Kidney (tissue), 14 donors: ENCODE data around the gene FHOD3. TPM values are rescaled to one million over a fixed set of nuclear protein-coding genes. Genes with fewer than 3 reads are reported as not detected.

ENCODE experiments used
- DNase-seq, 5 donors: peaks; one replicate each; pipeline ENCODE4 v3.0.0-alpha.2; 2013 to 2020
- FAIRE-seq: peaks from 2 replicates; lab custom pipeline; 2012; peaks lifted over from hg19 to GRCh38; lab: Jason Lieb, UNC
- H3K27ac ChIP-seq, 2 donors: one replicate each; pipeline ENCODE4 v1.7.0; 2013; ENCODE audit warnings: low read depth in 2 of 2, low read length in 2 of 2, inconsistent platforms in 1 of 2
- H3K27me3 ChIP-seq: one replicate; pipeline ENCODE4 v1.7.1; 2013; ENCODE audit warnings: low read length, inconsistent platforms; ENCODE audit not compliant: control insufficient read depth, insufficient read depth
- H3K36me3 ChIP-seq, 3 donors: one replicate each; pipeline versions ENCODE4 v1.7.0 to v1.7.1; 2013; ENCODE audit warnings: low read length in 3 of 3, control low read depth in 1 of 3, inconsistent platforms in 1 of 3; ENCODE audit not compliant: insufficient read depth in 3 of 3, control insufficient read depth in 2 of 3
- H3K4me1 ChIP-seq, 3 donors: one replicate each; pipeline versions ENCODE4 v1.7.0 to v1.7.1; 2013; ENCODE audit warnings: low read length in 3 of 3, inconsistent platforms in 1 of 3, low read depth in 1 of 3; ENCODE audit not compliant: control insufficient read depth in 2 of 3, insufficient read depth in 2 of 3
- H3K4me3 ChIP-seq, 3 donors: one replicate each; pipeline versions ENCODE4 v1.7.0 to v1.8.1; 2013; ENCODE audit warnings: low read length in 3 of 3, control low read depth in 1 of 3, inconsistent platforms in 1 of 3
- H3K9ac ChIP-seq, 3 donors: one replicate each; pipeline versions ENCODE4 v1.7.0 to v1.7.1; 2013; ENCODE audit warnings: low read length in 3 of 3, control low read depth in 1 of 3, inconsistent platforms in 1 of 3
- H3K9me3 ChIP-seq, 3 donors: one replicate each; pipeline versions ENCODE4 v1.7.0 to v1.7.1; 2013; ENCODE audit warnings: low read length in 3 of 3, control low read depth in 1 of 3, inconsistent platforms in 1 of 3; ENCODE audit not compliant: control insufficient read depth in 2 of 3, insufficient read depth in 1 of 3
- CTCF ChIP-seq: IDR thresholded peaks from 3 replicates; pipeline ENCODE4 v1.5.1; 2012; ENCODE audit warnings: mild to moderate bottlenecking, moderate library complexity, borderline replicate concordance; ENCODE audit not compliant: insufficient read depth; ENCODE audit errors: extremely low read depth
- intact Hi-C: fragments of 100-400 bp; cut with DNase I; formaldehyde crosslinking; loops from one replicate; pipeline ENCODE4 v1.11.1; 2022
- polyA plus RNA-seq: library from polyadenylated mRNA; stranded (reverse); fragments of 350-450 nt; fragmentation: Illumina TruSeq; extraction: RNeasy Lipid Tissue Mini Kit (QIAGEN cat#74804); gene quantifications from one replicate; pipeline ENCODE4 v1.2.3, GENCODE V29; 2014; ENCODE audit warnings: low read depth, low replicate concordance; ENCODE audit not compliant: insufficient read depth
- total RNA-seq: library from RNA; stranded (reverse); fragmentation: NEBNext Ultra II Directional; extraction: Animal tissue kit (Norgen Biotek cat#: 25700); gene quantifications from one replicate; pipeline ENCODE4 v1.2.1, GENCODE V29; 2021
- donor health status: control.
- donor health status: control.
- donor health status: control.
- donor health status: control.
- donor health status: control.
- donor health status: DM: yes; HTN: yes; CAD: no.
- donor health status: Normal renal cell carcinoma (clear cell type).

The FHOD3 gene
- total and polyA plus RNA-seq, 2 donors from 2014 or later, result 21.5 to 28.0 TPM

DNA sequence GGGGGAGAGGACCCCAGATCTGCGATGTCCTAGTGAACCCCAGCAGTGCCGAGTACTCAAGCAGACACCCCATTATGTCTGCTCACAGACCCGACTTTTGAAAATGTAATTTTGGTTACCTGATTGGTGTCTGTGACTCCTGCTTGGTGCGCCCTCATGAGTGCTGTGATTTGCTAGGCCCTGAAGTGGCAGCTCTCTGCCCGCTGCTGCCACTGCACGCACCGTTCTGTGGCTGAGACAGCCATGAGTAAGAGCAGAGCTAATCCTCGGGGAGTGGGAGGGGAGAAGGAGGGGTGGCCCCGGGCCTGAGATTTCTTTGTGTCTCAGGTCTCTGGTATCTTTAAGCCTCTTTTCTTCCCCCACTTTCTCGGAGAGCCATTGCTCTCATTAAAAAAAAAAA lies 18.2 kb downstream of the FHOD3 start:
- Histone ChIP-seq H3K9ac (peak overlapping the region in 1 of 3 donors; percentile 53), H3K4me1 (peaks cover 0 to 29% (median 28%) of the 10 kb centered on the region in 3 donors), H3K4me3 (no peak overlapping the region), H3K9me3 (no peaks in the 10 kb centered on the region), H3K36me3 (no peaks in the 10 kb centered on the region), H3K27ac (peak overlapping the region; percentile 9 to 69), H3K27me3 (no peaks in the 10 kb centered on the region)
- FAIRE-seq (no peak), DNase-seq (peak in 1 of 5 donors; percentile 57)
- intact Hi-C loops, result no loop called here
- no peak for TF ChIP-seq CTCF

DNA sequence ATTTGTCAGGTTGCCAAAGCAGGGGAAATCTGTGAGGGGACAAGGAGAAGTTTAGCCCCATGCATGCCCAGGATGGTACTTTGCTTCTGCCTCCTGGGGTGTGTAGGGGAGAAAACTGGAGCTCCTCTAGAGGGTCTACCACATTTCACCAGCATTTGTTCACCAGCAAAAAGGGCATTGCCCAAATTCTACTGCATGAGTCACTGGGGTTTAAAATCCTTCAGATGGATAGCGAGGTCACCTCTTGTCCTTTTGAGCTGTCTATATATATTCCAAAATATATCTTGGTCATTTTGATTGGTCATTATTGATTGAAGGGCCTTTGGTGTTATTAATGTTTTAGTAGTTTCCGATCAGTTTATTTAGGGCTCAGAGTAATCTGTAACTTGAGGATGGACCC lies 18.7 kb downstream of the FHOD3 start:
- DNase-seq, result peak in 1 of 5 donors; percentile 1
- intact Hi-C loops, result no loop called here

GRCh38 chr18:36321658-36322407 lies 24.3 kb downstream of the FHOD3 start:
- Histone ChIP-seq H3K4me3 (no peak overlapping the region), H3K36me3 (no peaks in the 10 kb centered on the region), H3K9ac (no peak overlapping the region), H3K9me3 (no peaks in the 10 kb centered on the region), H3K4me1 (peaks cover 0 to 6% (median 0%) of the 10 kb centered on the region in 3 donors), H3K27me3 (no peaks in the 10 kb centered on the region), H3K27ac (no peak overlapping the region)
- DNase-seq (peak in 2 of 5 donors; percentile 6 to 71), FAIRE-seq (no peak)
- no peak for TF ChIP-seq CTCF
- intact Hi-C loops, result no loop called here

More for the DNA sequence above, 18.7 kb downstream of the FHOD3 start:
- Histone ChIP-seq H3K36me3 (no peaks in the 10 kb centered on the region), H3K9ac (peak overlapping the region in 1 of 3 donors; percentile 12), H3K4me1 (peaks cover 0 to 29% (median 28%) of the 10 kb centered on the region in 3 donors), H3K4me3 (no peak overlapping the region), H3K27ac (peak overlapping the region in 1 of 2 donors; percentile 57), H3K9me3 (no peaks in the 10 kb centered on the region), H3K27me3 (no peaks in the 10 kb centered on the region)
- FAIRE-seq, result no peak
- TF ChIP-seq CTCF, result no peak
